ENCODE results near the gene RALB.

DNA sequence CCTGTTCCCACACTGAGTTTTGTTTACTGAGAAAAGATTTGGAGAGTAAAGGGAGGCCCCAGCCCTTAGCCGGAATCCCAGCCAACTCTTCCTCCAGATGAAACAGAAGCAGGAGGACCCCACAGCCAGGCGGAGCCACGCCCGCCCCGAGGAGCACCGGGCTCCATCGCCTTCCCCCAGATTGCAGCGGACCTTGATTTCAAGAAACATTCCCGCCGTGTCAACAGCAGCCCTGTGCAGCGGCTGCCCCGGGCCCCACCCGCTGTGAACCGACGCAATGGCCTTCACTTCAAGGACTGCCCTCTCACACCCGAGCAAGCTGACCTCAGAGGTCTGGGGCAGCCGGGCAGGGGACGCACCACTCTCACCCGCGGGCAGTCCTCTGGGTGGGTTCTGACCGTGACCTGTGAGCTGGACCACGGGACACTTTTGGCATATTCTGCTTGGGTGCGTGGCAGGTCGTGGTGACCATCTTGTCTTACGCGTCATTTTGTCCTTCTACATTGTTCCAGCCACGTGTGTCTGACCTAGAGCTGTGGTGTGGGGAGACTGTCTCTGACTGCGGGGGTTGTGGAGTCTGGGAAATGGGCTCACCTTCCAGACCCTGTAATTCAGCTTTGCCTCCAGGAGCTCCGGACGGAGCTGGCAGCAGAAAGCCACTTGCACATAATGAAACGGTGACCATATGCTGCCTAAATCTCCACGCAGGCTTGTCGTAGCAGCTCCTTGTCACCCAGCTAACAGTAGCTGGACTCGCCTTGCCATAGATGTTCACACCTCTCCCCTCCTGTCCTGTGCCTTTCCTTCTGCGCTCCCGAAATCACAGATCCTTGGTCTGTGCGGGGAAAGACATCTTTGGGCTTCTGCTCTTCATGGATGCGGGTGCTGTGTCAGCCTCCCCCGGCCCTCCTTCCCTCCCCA, 61.3 kb downstream of the RALB start:
- TF ChIP-seq CTCF (IDR thresholded peaks at IDR 0.05), result no peak
- TF ChIP-seq ARID4B (CRISPR knock-in tag; IDR thresholded peaks at IDR 0.05; ENCODE audit: borderline replicate concordance), result no peak
- no peak for TF ChIP-seq ZNF416 (CRISPR knock-in tag; IDR thresholded peaks at IDR 0.05)
- TF ChIP-seq USF1 (CRISPR knock-in tag; IDR thresholded peaks at IDR 0.05), result no peak
- TF ChIP-seq CREB1 (CRISPR knock-in tag; IDR thresholded peaks at IDR 0.05), result no peak
- no peak for TF ChIP-seq SP1 (CRISPR knock-in tag; conservative IDR thresholded peaks at IDR 0.05)
- TF ChIP-seq KAT7 (CRISPR knock-in tag; IDR thresholded peaks at IDR 0.05; ENCODE audit: borderline replicate concordance), result no peak
- TF ChIP-seq, protein P1, sequence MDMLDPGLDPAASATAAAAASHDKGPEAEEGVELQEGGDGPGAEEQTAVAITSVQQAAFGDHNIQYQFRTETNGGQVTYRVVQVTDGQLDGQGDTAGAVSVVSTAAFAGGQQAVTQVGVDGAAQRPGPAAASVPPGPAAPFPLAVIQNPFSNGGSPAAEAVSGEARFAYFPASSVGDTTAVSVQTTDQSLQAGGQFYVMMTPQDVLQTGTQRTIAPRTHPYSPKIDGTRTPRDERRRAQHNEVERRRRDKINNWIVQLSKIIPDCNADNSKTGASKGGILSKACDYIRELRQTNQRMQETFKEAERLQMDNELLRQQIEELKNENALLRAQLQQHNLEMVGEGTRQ (CRISPR knock-in tag; IDR thresholded peaks at IDR 0.05), result no peak
- no peak for TF ChIP-seq AFF4 (CRISPR knock-in tag; IDR thresholded peaks at IDR 0.05; ENCODE audit: borderline replicate concordance)
- TF ChIP-seq, protein P2, sequence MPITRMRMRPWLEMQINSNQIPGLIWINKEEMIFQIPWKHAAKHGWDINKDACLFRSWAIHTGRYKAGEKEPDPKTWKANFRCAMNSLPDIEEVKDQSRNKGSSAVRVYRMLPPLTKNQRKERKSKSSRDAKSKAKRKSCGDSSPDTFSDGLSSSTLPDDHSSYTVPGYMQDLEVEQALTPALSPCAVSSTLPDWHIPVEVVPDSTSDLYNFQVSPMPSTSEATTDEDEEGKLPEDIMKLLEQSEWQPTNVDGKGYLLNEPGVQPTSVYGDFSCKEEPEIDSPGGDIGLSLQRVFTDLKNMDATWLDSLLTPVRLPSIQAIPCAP (CRISPR knock-in tag; IDR thresholded peaks at IDR 0.05), result no peak
